ENCODE data around the gene RHCE.
"Not testable (repeated sequence)": the region's sequence is repeated elsewhere in the genome, so short reads cannot be mapped to it uniquely, and the experiment has no call there.

Gene RHCE

GRCh38 chr1:25420715-25421114 is at the start of gene RHCE:
Gene RHCE, minus strand, starts transcription at chr1:25420825. Its CDS starts 39 bp downstream, at chr1:25420786.
- DNase-seq (ENCODE audit: low read depth in 2 of 2), result not testable (repeated sequence)

- no peak for DNase-seq (ENCODE audit: low read depth in 2 of 2)
Observed at GRCh38 chr1:25469177-25469576, 48.6 kb upstream of the RHCE start.

- no peak for DNase-seq (ENCODE audit: low read depth in 2 of 2)
Observed at GRCh38 chr1:25468033-25468432, 47.4 kb upstream of the RHCE start.

GRCh38 chr1:25467616-25468015 is 47.0 kb upstream of the RHCE start:
- no peak for DNase-seq (ENCODE audit: low read depth in 2 of 2)

GRCh38 chr1:25467193-25467592 is 46.6 kb upstream of the RHCE start:
- no peak for DNase-seq (ENCODE audit: low read depth in 2 of 2)

- DNase-seq (ENCODE audit: low read depth in 2 of 2), result no peak
Observed at GRCh38 chr1:25462732-25463131, 42.1 kb upstream of the RHCE start.

GRCh38 chr1:25461849-25462248 is 41.2 kb upstream of the RHCE start:
- no peak for DNase-seq (ENCODE audit: low read depth in 2 of 2)

GRCh38 chr1:25460816-25461215 is 40.2 kb upstream of the RHCE start:
- DNase-seq (ENCODE audit: low read depth in 2 of 2), result not testable (repeated sequence)

GRCh38 chr1:25460020-25460419 is 39.4 kb upstream of the RHCE start:
- no peak for DNase-seq (ENCODE audit: low read depth in 2 of 2)

- DNase-seq (ENCODE audit: low read depth in 2 of 2), result no peak
Observed at GRCh38 chr1:25458541-25459298, 38.1 kb upstream of the RHCE start.

GRCh38 chr1:25456502-25456901 is 35.9 kb upstream of the RHCE start:
- DNase-seq (ENCODE audit: low read depth in 2 of 2), result no peak

- no peak for DNase-seq (ENCODE audit: low read depth in 2 of 2)
Observed at GRCh38 chr1:25451908-25452307, 31.3 kb upstream of the RHCE start.

- DNase-seq (ENCODE audit: low read depth in 2 of 2), result no peak
Observed at GRCh38 chr1:25450891-25451290, 30.3 kb upstream of the RHCE start.

GRCh38 chr1:25447547-25447946 is 26.9 kb upstream of the RHCE start:
- DNase-seq (ENCODE audit: low read depth in 2 of 2), result no peak

GRCh38 chr1:25445993-25446538 is 25.4 kb upstream of the RHCE start:
- DNase-seq (ENCODE audit: low read depth in 2 of 2), result no peak

GRCh38 chr1:25444604-25445003 is 24.0 kb upstream of the RHCE start:
- DNase-seq (ENCODE audit: low read depth in 2 of 2), result not testable (repeated sequence)

GRCh38 chr1:25443030-25443699 is 22.5 kb upstream of the RHCE start:
- no peak for DNase-seq (ENCODE audit: low read depth in 2 of 2)

GRCh38 chr1:25442178-25442577 is 21.6 kb upstream of the RHCE start:
- DNase-seq (ENCODE audit: low read depth in 2 of 2), result no peak

GRCh38 chr1:25439287-25439686 is 18.7 kb upstream of the RHCE start:
- DNase-seq (ENCODE audit: low read depth in 2 of 2), result no peak

- DNase-seq (ENCODE audit: low read depth in 2 of 2), result no peak
Observed at GRCh38 chr1:25437672-25438071, 17.0 kb upstream of the RHCE start.

- DNase-seq (ENCODE audit: low read depth in 2 of 2), result no peak
Observed at GRCh38 chr1:25435397-25436108, 14.9 kb upstream of the RHCE start.

GRCh38 chr1:25433389-25434186 is 13.0 kb upstream of the RHCE start:
- no peak for DNase-seq (ENCODE audit: low read depth in 2 of 2)

Data from stimulated activated CD8-positive, alpha-beta memory T cell treated with anti-CD3 and anti-CD28 coated beads, Interleukin-15, amount 100 ng/mL, for 48 hours (primary cell).